Transverse colon (tissue), 4 donors: ENCODE data around the gene OR6V1.

Source experiments
- EP300 ChIP-seq: sonication (generic); formaldehyde crosslinking; IDR thresholded peaks from one replicate; pipeline ENCODE4 v1.6.1; 2017; ENCODE audit warnings: antibody characterized with exemption, low read depth
- POLR2A ChIP-seq: fragments of 450-650 bp; IDR thresholded peaks from one replicate; pipeline ENCODE4 v1.6.1; 2016; ENCODE audit warnings: antibody characterized with exemption, mild to moderate bottlenecking, moderate library complexity
- POLR2AphosphoS5 ChIP-seq, 3 donors: sonication (generic); formaldehyde crosslinking; IDR thresholded peaks; one replicate each; pipeline ENCODE4 v1.6.1; 2016; ENCODE audit warnings: antibody characterized with exemption in 3 of 3
- TF ChIP-seq, protein P1 (sequence below), 5 experiments: fragments of 200-600 bp in 3 of 5; fragments of 450-650 bp in 2 of 5; sonication (generic) in 3 of 5; IDR thresholded peaks; 1 replicate in 2 of 5; 2 replicates in 3 of 5; pipeline ENCODE4 v1.5.1; 2016 to 2017; ENCODE audit warnings: antibody characterized with exemption in 5 of 5, inconsistent platforms in 3 of 5, mild to moderate bottlenecking in 2 of 5, moderate library complexity in 1 of 5

DNA sequence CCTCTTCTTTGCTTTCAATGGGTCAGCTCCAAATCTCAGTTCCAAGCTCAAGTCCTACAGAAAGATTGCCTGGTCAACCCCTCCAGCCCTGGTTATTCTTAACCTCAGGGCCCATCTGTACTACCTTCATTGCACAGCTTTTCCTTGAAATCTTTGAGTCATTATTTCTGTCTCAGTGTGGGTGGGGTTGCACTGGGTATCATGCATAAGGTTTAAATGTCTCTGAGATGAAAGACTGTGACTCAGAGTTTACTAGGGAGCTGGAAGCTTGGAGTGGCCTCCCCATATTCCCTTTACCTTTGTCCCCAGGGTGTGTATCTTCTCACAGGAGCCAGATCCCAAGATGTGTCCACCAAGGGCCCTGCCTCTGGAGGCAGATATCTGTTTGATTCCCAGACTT lies 3.3 kb upstream of the OR6V1 start:
- TF ChIP-seq, protein P1, sequence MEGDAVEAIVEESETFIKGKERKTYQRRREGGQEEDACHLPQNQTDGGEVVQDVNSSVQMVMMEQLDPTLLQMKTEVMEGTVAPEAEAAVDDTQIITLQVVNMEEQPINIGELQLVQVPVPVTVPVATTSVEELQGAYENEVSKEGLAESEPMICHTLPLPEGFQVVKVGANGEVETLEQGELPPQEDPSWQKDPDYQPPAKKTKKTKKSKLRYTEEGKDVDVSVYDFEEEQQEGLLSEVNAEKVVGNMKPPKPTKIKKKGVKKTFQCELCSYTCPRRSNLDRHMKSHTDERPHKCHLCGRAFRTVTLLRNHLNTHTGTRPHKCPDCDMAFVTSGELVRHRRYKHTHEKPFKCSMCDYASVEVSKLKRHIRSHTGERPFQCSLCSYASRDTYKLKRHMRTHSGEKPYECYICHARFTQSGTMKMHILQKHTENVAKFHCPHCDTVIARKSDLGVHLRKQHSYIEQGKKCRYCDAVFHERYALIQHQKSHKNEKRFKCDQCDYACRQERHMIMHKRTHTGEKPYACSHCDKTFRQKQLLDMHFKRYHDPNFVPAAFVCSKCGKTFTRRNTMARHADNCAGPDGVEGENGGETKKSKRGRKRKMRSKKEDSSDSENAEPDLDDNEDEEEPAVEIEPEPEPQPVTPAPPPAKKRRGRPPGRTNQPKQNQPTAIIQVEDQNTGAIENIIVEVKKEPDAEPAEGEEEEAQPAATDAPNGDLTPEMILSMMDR (IDR thresholded peaks at IDR 0.05) = no peak
- TF ChIP-seq EP300 = no peak
- TF ChIP-seq POLR2A = no peak
- TF ChIP-seq POLR2AphosphoS5 (IDR thresholded peaks at IDR 0.05) = no peak
